ENCODE measurements around the gene RRP1B. TPM values are rescaled to one million over a fixed set of nuclear protein-coding genes. Genes with fewer than 3 reads are reported as not detected.

Gene RRP1B
- polyA plus RNA-seq, 1 donor from 2014 or later = 20.3 TPM

GRCh38 chr21:43611598-43612369 lies 47.6 kb upstream of the RRP1B start:
- Histone ChIP-seq H3K4me3 (ENCODE audit: low read length) (no peak overlapping the region), H2AFZ (ENCODE audit: low read depth, low read length) (no peak overlapping the region), H3K79me2 (replicated peaks; ENCODE audit: insufficient read depth, low read length) (no peaks in the 10 kb centered on the region), H3K27ac (ENCODE audit: low read length) (no peak overlapping the region), H3K9ac (ENCODE audit: low read length) (no peak overlapping the region), H3K36me3 (ENCODE audit: insufficient read depth, low read length) (no peaks in the 10 kb centered on the region), H4K20me1 (ENCODE audit: insufficient read depth) (no peaks in the 10 kb centered on the region), H3K4me2 (ENCODE audit: low read length) (no peak overlapping the region), H3F3A (ENCODE audit: insufficient read depth, low read length, poor library complexity, severe bottlenecking) (no peaks in the 10 kb centered on the region), H3K9me2 (ENCODE audit: insufficient read depth, low read length) (no peaks in the 10 kb centered on the region), H3K27me3 (ENCODE audit: insufficient read depth, low read depth, low read length) (no peaks in the 10 kb centered on the region), H3K9me3 (ENCODE audit: low read length) (no peaks in the 10 kb centered on the region)
- no peak for TF ChIP-seq TAF1 (IDR thresholded peaks at IDR 0.05; ENCODE audit: low read depth)
- TF ChIP-seq CTCF (IDR thresholded peaks at IDR 0.05; ENCODE audit: poor library complexity, severe bottlenecking) = peak; percentile 35
- TF ChIP-seq SMC3 (conservative IDR thresholded peaks at IDR 0.05; ENCODE audit: poor library complexity) = peak; percentile 17

DNA sequence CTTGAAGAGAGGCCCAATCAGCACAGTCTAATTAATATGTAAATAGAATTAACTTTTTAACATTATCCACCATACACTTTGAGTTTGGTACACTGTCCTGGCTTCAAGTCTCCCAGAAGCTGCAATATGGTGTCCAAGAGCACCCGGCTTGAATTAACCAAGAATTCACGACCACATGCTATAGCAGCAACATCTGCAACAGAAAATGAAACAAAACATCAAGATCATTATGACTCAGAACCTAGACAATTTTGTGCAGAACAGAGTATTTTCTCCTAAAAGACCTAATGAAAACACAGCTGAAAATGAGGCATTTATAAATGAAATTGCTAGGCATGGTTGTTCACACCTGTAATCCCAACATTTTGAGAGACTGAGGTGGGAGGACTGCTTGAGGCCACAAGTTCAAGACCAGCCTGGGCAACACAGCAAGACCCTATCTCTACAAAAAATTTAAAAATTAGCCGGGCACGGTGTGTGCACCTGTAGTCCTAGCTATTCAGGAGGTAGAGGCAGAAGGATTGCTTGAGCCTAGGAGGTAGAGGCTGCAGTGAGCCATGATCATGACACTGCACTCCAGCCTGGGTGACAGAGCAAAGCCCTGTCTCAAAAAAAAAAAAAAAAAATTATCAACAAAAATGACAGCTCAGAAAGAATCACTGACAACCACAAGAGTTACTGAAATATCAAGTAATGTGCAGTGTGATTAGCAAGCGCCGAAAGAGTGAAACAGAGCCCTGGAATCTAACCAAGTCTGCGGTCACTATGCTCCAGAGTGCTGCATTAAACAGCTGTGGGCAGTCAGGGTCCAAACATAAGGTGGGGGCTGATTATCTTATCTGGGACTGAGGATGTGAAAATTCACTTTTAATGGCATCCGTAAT lies 45.4 kb upstream of the RRP1B start:
- Histone ChIP-seq H3K4me3 (ENCODE audit: low read length) (no peak overlapping the region), H3K9me3 (ENCODE audit: low read length) (no peaks in the 10 kb centered on the region), H2AFZ (ENCODE audit: low read depth, low read length) (no peak overlapping the region), H3K9ac (ENCODE audit: low read length) (no peak overlapping the region), H3K27me3 (ENCODE audit: insufficient read depth, low read depth, low read length) (no peaks in the 10 kb centered on the region), H3K79me2 (replicated peaks; ENCODE audit: insufficient read depth, low read length) (no peaks in the 10 kb centered on the region), H3F3A (ENCODE audit: insufficient read depth, low read length, poor library complexity, severe bottlenecking) (no peaks in the 10 kb centered on the region), H4K20me1 (ENCODE audit: insufficient read depth) (no peaks in the 10 kb centered on the region), H3K36me3 (ENCODE audit: insufficient read depth, low read length) (no peaks in the 10 kb centered on the region), H3K9me2 (ENCODE audit: insufficient read depth, low read length) (no peaks in the 10 kb centered on the region), H3K27ac (ENCODE audit: low read length) (no peak overlapping the region), H3K4me2 (ENCODE audit: low read length) (no peak overlapping the region)
- TF ChIP-seq CTCF (IDR thresholded peaks at IDR 0.05; ENCODE audit: poor library complexity, severe bottlenecking) (no peak), RAD21 (conservative IDR thresholded peaks at IDR 0.05) (no peak), SMC3 (conservative IDR thresholded peaks at IDR 0.05; ENCODE audit: poor library complexity) (no peak), MXI1 (conservative IDR thresholded peaks at IDR 0.05; ENCODE audit: poor library complexity, severe bottlenecking) (no peak), POLR2AphosphoS5 (IDR thresholded peaks at IDR 0.05) (no peak), TAF1 (IDR thresholded peaks at IDR 0.05; ENCODE audit: low read depth) (no peak), EZH2 (IDR thresholded peaks at IDR 0.05; ENCODE audit: borderline replicate concordance, insufficient read depth, low read length, poor library complexity, severe bottlenecking) (no peak), EP300 (conservative IDR thresholded peaks at IDR 0.05; ENCODE audit: poor library complexity, severe bottlenecking) (no peak)
- TF ChIP-seq, protein P1, sequence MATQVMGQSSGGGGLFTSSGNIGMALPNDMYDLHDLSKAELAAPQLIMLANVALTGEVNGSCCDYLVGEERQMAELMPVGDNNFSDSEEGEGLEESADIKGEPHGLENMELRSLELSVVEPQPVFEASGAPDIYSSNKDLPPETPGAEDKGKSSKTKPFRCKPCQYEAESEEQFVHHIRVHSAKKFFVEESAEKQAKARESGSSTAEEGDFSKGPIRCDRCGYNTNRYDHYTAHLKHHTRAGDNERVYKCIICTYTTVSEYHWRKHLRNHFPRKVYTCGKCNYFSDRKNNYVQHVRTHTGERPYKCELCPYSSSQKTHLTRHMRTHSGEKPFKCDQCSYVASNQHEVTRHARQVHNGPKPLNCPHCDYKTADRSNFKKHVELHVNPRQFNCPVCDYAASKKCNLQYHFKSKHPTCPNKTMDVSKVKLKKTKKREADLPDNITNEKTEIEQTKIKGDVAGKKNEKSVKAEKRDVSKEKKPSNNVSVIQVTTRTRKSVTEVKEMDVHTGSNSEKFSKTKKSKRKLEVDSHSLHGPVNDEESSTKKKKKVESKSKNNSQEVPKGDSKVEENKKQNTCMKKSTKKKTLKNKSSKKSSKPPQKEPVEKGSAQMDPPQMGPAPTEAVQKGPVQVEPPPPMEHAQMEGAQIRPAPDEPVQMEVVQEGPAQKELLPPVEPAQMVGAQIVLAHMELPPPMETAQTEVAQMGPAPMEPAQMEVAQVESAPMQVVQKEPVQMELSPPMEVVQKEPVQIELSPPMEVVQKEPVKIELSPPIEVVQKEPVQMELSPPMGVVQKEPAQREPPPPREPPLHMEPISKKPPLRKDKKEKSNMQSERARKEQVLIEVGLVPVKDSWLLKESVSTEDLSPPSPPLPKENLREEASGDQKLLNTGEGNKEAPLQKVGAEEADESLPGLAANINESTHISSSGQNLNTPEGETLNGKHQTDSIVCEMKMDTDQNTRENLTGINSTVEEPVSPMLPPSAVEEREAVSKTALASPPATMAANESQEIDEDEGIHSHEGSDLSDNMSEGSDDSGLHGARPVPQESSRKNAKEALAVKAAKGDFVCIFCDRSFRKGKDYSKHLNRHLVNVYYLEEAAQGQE (IDR thresholded peaks at IDR 0.05; ENCODE audit: borderline replicate concordance) = no peak
